Breast epithelium (tissue), 4 donors: ENCODE data around the gene A1BG. TPM values are rescaled to one million over a fixed set of nuclear protein-coding genes. Genes with fewer than 3 reads are reported as not detected.
A peak's percentile ranks its signal among the peaks of the same experiment; 100 is the strongest.
"Not testable (repeated sequence)": the region's sequence is repeated elsewhere in the genome, so short reads cannot be mapped to it uniquely, and the experiment has no call there.

Experiments
- DNase-seq, 2 donors: peaks; one replicate each; pipeline ENCODE4 v3.0.0-alpha.2; 2019; ENCODE audit warnings: low spot score in 2 of 2
- H3K27ac ChIP-seq, 2 donors: fragments of 200-600 bp; sonication (generic) in 1 of 2; one replicate each; pipeline ENCODE4 v1.5.1; 2016 to 2019; ENCODE audit warnings: mild to moderate bottlenecking in 1 of 2
- H3K27me3 ChIP-seq, 2 donors: fragments of 200-600 bp; sonication (generic) in 1 of 2; one replicate each; pipeline versions ENCODE4 v1.5.1 to v1.6.0; 2017 to 2019; ENCODE audit warnings: control low read depth in 1 of 2, mild to moderate bottlenecking in 1 of 2
- H3K36me3 ChIP-seq: fragments of 200-600 bp; one replicate; pipeline ENCODE4 v1.5.1; 2019
- H3K4me1 ChIP-seq, 2 donors: fragments of 200-600 bp; sonication (generic); one replicate each; pipeline ENCODE4 v1.5.1; 2016 to 2019; ENCODE audit warnings: control low read depth in 1 of 2
- H3K4me3 ChIP-seq, 3 donors: fragments of 200-600 bp; sonication (generic); 1 replicate in 2 of 3; 2 replicates in 1 of 3; pipeline ENCODE4 v1.5.1; 2016 to 2019; ENCODE audit warnings: mild to moderate bottlenecking in 3 of 3, moderate library complexity in 2 of 3
- H3K9me3 ChIP-seq, 2 donors: fragments of 200-600 bp; sonication (generic) in 1 of 2; one replicate each; pipeline ENCODE4 v1.5.1; 2016 to 2019; ENCODE audit warnings: control low read depth in 1 of 2
- CTCF ChIP-seq, 3 donors: fragments of 450-650 bp; IDR thresholded peaks; one replicate each; pipeline ENCODE4 v1.5.1; 2016 to 2017; ENCODE audit warnings: antibody characterized with exemption in 3 of 3, mild to moderate bottlenecking in 3 of 3, moderate library complexity in 3 of 3
- POLR2A ChIP-seq: fragments of 450-650 bp; IDR thresholded peaks from one replicate; pipeline ENCODE4 v1.6.1; 2016; ENCODE audit warnings: antibody characterized with exemption, mild to moderate bottlenecking, moderate library complexity
- POLR2AphosphoS5 ChIP-seq, 3 donors: sonication (generic); formaldehyde crosslinking; IDR thresholded peaks; one replicate each; pipeline ENCODE4 v1.6.1; 2017; ENCODE audit warnings: antibody characterized with exemption in 3 of 3
- intact Hi-C: fragments of 100-400 bp; cut with DNase I; formaldehyde crosslinking; loops from one replicate; pipeline ENCODE4 v1.15.1; 2023; ENCODE audit warnings: low total_unique reads
- total RNA-seq, 3 donors: library from RNA; depleted of rRNA; stranded (reverse); fragments of >200 nt; gene quantifications; one replicate each; pipeline ENCODE4 v1.1.0, GENCODE V29; 2016

The A1BG gene
- total RNA-seq, 3 donors from 2014 or later = 40.6 to 42.7 (median 42.6) TPM

- Histone ChIP-seq H3K4me3 (no peak overlapping the region), H3K4me1 (no peaks in the 10 kb centered on the region), H3K27me3 (no peaks in the 10 kb centered on the region), H3K9me3 (no peaks in the 10 kb centered on the region), H3K36me3 (no peaks in the 10 kb centered on the region), H3K27ac (no peak overlapping the region)
- intact Hi-C loops = no loop called here
- TF ChIP-seq CTCF (IDR thresholded peaks at IDR 0.05) (no peak), POLR2AphosphoS5 (IDR thresholded peaks at IDR 0.05) (no peak), POLR2A (no peak)
- DNase-seq = no peak
Measured at GRCh38 chr19:58350871-58351557, 2.3 kb downstream of the A1BG start.

- intact Hi-C loops = no loop called here
- no peak for TF ChIP-seq CTCF (IDR thresholded peaks at IDR 0.05)
- no peak for TF ChIP-seq POLR2A
- no peak for TF ChIP-seq POLR2AphosphoS5 (IDR thresholded peaks at IDR 0.05)
- H3K4me1 ChIP-seq = no peaks in the 10 kb centered on the region
- no peaks in the 10 kb centered on the region for H3K27me3 ChIP-seq
- no peaks in the 10 kb centered on the region for H3K36me3 ChIP-seq
- H3K9me3 ChIP-seq = no peaks in the 10 kb centered on the region
- peak overlapping the region in 2 of 3 donors; percentile 7 to 28 for H3K4me3 ChIP-seq
- DNase-seq = no peak
- no peak overlapping the region for H3K27ac ChIP-seq
Measured at GRCh38 chr19:58350001-58350861, 3.1 kb downstream of the A1BG start.

GRCh38 chr19:58349590-58349989 lies 3.7 kb downstream of the A1BG start:
- TF ChIP-seq POLR2AphosphoS5 (IDR thresholded peaks at IDR 0.05) (no peak), POLR2A (no peak), CTCF (IDR thresholded peaks at IDR 0.05) (no peak)
- no peak for DNase-seq
- Histone ChIP-seq H3K4me1 (no peaks in the 10 kb centered on the region), H3K4me3 (no peak overlapping the region), H3K27ac (no peak overlapping the region), H3K27me3 (no peaks in the 10 kb centered on the region), H3K9me3 (no peaks in the 10 kb centered on the region), H3K36me3 (no peaks in the 10 kb centered on the region)
- intact Hi-C loops = no loop called here

- intact Hi-C loops, H3K4me1 ChIP-seq, H3K36me3 ChIP-seq, H3K27me3 ChIP-seq, DNase-seq, H3K9me3 ChIP-seq: not testable (repeated sequence)
- H3K27ac ChIP-seq = peak overlapping the region; percentile 86 to 93
- peak overlapping the region; percentile 52 to 97 (median 60) for H3K4me3 ChIP-seq
Measured at GRCh38 chr19:58348080-58348479, 5.2 kb downstream of the A1BG start.

GRCh38 chr19:58346961-58347929 lies 6.0 kb downstream of the A1BG start:
- H3K4me3 ChIP-seq = peak overlapping the region; percentile 52 to 97 (median 60)
- H3K36me3 ChIP-seq = no peaks in the 10 kb centered on the region
- DNase-seq = peak; percentile 42 to 62
- intact Hi-C loops = no loop called here
- TF ChIP-seq CTCF (IDR thresholded peaks at IDR 0.05) (no peak), POLR2AphosphoS5 (IDR thresholded peaks at IDR 0.05) (peak in 2 of 3 donors; percentile 52 to 72), POLR2A (peak; percentile 15)
- no peaks in the 10 kb centered on the region for H3K27me3 ChIP-seq
- H3K27ac ChIP-seq = peak overlapping the region; percentile 86 to 93
- no peaks in the 10 kb centered on the region for H3K4me1 ChIP-seq
- no peaks in the 10 kb centered on the region for H3K9me3 ChIP-seq
